ENCODE data around the gene IL15.
"Not testable (repeated sequence)": the region's sequence is repeated elsewhere in the genome, so short reads cannot be mapped to it uniquely, and the experiment has no call there.

DNA sequence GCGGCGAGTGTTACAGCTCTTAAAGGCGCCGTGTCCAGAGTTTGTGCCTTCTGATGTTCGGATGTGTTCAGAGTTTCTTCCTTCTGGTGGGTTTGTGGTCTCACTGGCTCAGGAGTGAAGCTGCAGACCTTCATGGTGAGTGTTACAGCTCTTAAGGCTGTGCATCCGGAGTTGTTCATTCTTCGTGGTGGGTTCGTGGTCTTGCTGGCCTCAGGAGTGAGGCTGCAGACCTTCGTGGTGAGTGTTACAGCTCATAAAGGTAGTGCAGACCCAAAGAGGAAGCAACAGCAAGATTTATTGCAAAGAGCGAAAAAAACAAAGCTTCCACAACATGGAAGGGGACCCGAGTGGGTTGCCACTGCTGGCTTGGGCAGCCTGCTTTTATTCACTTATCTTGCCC lies 31.7 kb upstream of the IL15 start:
- TF ChIP-seq, protein P1, sequence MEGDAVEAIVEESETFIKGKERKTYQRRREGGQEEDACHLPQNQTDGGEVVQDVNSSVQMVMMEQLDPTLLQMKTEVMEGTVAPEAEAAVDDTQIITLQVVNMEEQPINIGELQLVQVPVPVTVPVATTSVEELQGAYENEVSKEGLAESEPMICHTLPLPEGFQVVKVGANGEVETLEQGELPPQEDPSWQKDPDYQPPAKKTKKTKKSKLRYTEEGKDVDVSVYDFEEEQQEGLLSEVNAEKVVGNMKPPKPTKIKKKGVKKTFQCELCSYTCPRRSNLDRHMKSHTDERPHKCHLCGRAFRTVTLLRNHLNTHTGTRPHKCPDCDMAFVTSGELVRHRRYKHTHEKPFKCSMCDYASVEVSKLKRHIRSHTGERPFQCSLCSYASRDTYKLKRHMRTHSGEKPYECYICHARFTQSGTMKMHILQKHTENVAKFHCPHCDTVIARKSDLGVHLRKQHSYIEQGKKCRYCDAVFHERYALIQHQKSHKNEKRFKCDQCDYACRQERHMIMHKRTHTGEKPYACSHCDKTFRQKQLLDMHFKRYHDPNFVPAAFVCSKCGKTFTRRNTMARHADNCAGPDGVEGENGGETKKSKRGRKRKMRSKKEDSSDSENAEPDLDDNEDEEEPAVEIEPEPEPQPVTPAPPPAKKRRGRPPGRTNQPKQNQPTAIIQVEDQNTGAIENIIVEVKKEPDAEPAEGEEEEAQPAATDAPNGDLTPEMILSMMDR (IDR thresholded peaks at IDR 0.05): not testable (repeated sequence)
- TF ChIP-seq POLR2A (IDR thresholded peaks at IDR 0.05): not testable (repeated sequence)

Data from suprapubic skin (tissue), 3 donors.